Transverse colon (tissue), 4 donors: ENCODE data around the gene OSBPL7.

ENCODE experiments used
- CTCF ChIP-seq, 5 experiments: fragments of 200-600 bp in 3 of 5; fragments of 450-650 bp in 2 of 5; sonication (generic) in 3 of 5; IDR thresholded peaks; 1 replicate in 2 of 5; 2 replicates in 3 of 5; pipeline ENCODE4 v1.5.1; 2016 to 2017; ENCODE audit warnings: antibody characterized with exemption in 5 of 5, inconsistent platforms in 3 of 5, mild to moderate bottlenecking in 2 of 5, moderate library complexity in 1 of 5
- EP300 ChIP-seq: sonication (generic); formaldehyde crosslinking; IDR thresholded peaks from one replicate; pipeline ENCODE4 v1.6.1; 2017; ENCODE audit warnings: antibody characterized with exemption, low read depth
- POLR2A ChIP-seq: fragments of 450-650 bp; IDR thresholded peaks from one replicate; pipeline ENCODE4 v1.6.1; 2016; ENCODE audit warnings: antibody characterized with exemption, mild to moderate bottlenecking, moderate library complexity
- POLR2AphosphoS5 ChIP-seq, 3 donors: sonication (generic); formaldehyde crosslinking; IDR thresholded peaks; one replicate each; pipeline ENCODE4 v1.6.1; 2016; ENCODE audit warnings: antibody characterized with exemption in 3 of 3

GRCh38 chr17:47792457-47792856 is 29.1 kb downstream of the OSBPL7 start:
- TF ChIP-seq CTCF (IDR thresholded peaks at IDR 0.05) (no peak), POLR2A (no peak), POLR2AphosphoS5 (IDR thresholded peaks at IDR 0.05) (no peak), EP300 (no peak)
